ENCODE data around the gene PIGN.

- TF ChIP-seq REST (IDR thresholded peaks at IDR 0.05; ENCODE audit: borderline replicate concordance), result no peak
- no peak for TF ChIP-seq POLR2AphosphoS5 (IDR thresholded peaks at IDR 0.05)
- no peak for TF ChIP-seq EZH2 (IDR thresholded peaks at IDR 0.05; ENCODE audit: borderline replicate concordance, insufficient read depth, low read length, poor library complexity, severe bottlenecking)
- no peak for TF ChIP-seq CTCF (IDR thresholded peaks at IDR 0.05; ENCODE audit: poor library complexity, severe bottlenecking)
- TF ChIP-seq EP300 (conservative IDR thresholded peaks at IDR 0.05; ENCODE audit: poor library complexity, severe bottlenecking), result no peak
- TF ChIP-seq TAF1 (IDR thresholded peaks at IDR 0.05; ENCODE audit: low read depth), result no peak
- TF ChIP-seq RAD21 (conservative IDR thresholded peaks at IDR 0.05), result no peak
- TF ChIP-seq MXI1 (conservative IDR thresholded peaks at IDR 0.05; ENCODE audit: poor library complexity, severe bottlenecking), result no peak
- no peak for TF ChIP-seq SMC3 (conservative IDR thresholded peaks at IDR 0.05; ENCODE audit: poor library complexity)
Measured at GRCh38 chr18:62060820-62061219, 126.0 kb downstream of the PIGN start.

All from neural cell (in vitro differentiated cells).